Suprapubic skin (tissue), 4 donors: ENCODE results near the gene HEBP2. TPM values are rescaled to one million over a fixed set of nuclear protein-coding genes. Genes with fewer than 3 reads are reported as not detected.

ENCODE experiments used
- DNase-seq, 2 donors: peaks; one replicate each; pipeline ENCODE4 v3.0.0-alpha.2; 2019; ENCODE audit warnings: low spot score in 2 of 2
- H3K27ac ChIP-seq: fragments of 200-600 bp; sonication (generic); one replicate; pipeline ENCODE4 v1.5.1; 2019
- H3K27me3 ChIP-seq: fragments of 200-600 bp; sonication (generic); one replicate; pipeline ENCODE4 v1.5.1; 2019
- H3K36me3 ChIP-seq: fragments of 200-600 bp; sonication (generic); one replicate; pipeline ENCODE4 v1.5.1; 2019
- H3K4me1 ChIP-seq: fragments of 200-600 bp; sonication (generic); one replicate; pipeline ENCODE4 v1.5.1; 2019
- H3K4me3 ChIP-seq: fragments of 200-600 bp; sonication (generic); one replicate; pipeline ENCODE4 v1.5.1; 2019; ENCODE audit warnings: mild to moderate bottlenecking
- H3K9me3 ChIP-seq: fragments of 200-600 bp; sonication (generic); one replicate; pipeline ENCODE4 v1.5.1; 2019
- POLR2A ChIP-seq, 2 donors: fragments of 450-650 bp; IDR thresholded peaks; one replicate each; pipeline ENCODE4 v1.6.1; 2017; ENCODE audit warnings: antibody characterized with exemption in 2 of 2, mild to moderate bottlenecking in 2 of 2, moderate library complexity in 2 of 2
- POLR2AphosphoS5 ChIP-seq, 3 donors: sonication (generic); formaldehyde crosslinking; IDR thresholded peaks; one replicate each; pipeline ENCODE4 v1.6.1; 2017; ENCODE audit warnings: antibody characterized with exemption in 3 of 3
- WGBS: methylation state at CpG from one replicate; pipeline ENCODE4 v1.1.5; 2018; 5-methylcytosine and 5-hydroxymethylcytosine counted together
- total RNA-seq, 4 donors: library from RNA; depleted of rRNA; stranded (reverse); fragments of >200 nt; gene quantifications; one replicate each; pipeline ENCODE4 v1.1.0, GENCODE V29; 2016

Gene HEBP2
- total RNA-seq, 4 donors from 2014 or later: 37.7 to 82.9 (median 56.3) TPM

DNA sequence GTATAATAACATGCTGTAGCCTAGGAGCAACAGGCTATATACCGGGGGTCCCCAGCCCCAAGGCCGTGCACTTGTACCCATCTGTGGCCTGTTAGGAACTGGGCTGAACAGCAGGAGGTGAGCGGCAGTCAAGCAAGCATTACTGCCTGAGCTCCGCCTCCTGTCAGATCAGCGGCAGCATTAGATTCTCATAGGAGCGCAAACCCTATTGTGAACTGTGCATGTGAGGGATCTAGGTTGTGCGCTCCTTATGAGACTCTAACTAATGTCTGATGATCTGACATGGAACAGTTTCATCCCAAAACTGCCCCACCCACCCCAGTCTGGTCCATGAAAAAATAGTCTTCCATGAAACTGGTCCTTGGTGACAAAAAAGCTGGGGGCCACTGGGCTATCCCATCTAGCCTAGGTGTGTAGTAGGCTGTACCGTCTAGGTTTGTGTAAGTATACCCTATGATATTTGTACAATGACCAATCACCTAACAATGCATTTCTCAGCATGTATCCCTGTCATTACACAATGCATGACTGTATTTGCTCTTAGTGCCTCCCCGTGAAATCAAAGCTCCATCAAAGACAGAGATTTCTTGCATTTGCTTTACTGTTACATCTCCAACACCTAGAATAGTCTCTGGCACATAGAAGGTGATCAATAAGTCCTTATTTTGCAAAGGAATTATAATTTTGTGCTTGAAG, 64.4 kb downstream of the HEBP2 start:
- no peaks in the 10 kb centered on the region for H3K9me3 ChIP-seq
- H3K36me3 ChIP-seq: peaks cover 26% of the 10 kb centered on the region
- no peak overlapping the region for H3K27ac ChIP-seq
- TF ChIP-seq POLR2A (IDR thresholded peaks at IDR 0.05) (no peak), POLR2AphosphoS5 (IDR thresholded peaks at IDR 0.05) (no peak)
- H3K27me3 ChIP-seq: no peaks in the 10 kb centered on the region
- 87% methylated on average over 9 of the region's 9 CpGs for WGBS
- peaks cover 3% of the 10 kb centered on the region for H3K4me1 ChIP-seq
- no peak overlapping the region for H3K4me3 ChIP-seq
- no peak for DNase-seq

Other genes with a start within 250 kb of the HEBP2 start
- gene ARFGEF3, start 242.3 kb upstream of the HEBP2 start, total RNA-seq: 10 to 100 TPM in 2 of 4 donors, 1 to 10 TPM in 2; 5.1 to 20.6 (median 9.6) TPM
- not detected for gene PBOV1, start 185.7 kb upstream of the HEBP2 start, total RNA-seq
- not detected for gene SMIM28, start 26.3 kb upstream of the HEBP2 start, total RNA-seq
- gene NHSL1, start 95.3 kb downstream of the HEBP2 start, total RNA-seq: 100 to 1,000 TPM in 1 of 4 donors, 10 to 100 TPM in 3; 62.6 to 105 (median 79.8) TPM